Hematopoietic multipotent progenitor cell treated with erythropoietin and hydrocortisone succinate and interleukin-3 and kit ligand, for 15 days (in vitro differentiated cells): ENCODE data around the gene DIP2C.
"Not testable (repeated sequence)": the region's sequence is repeated elsewhere in the genome, so short reads cannot be mapped to it uniquely, and the experiment has no call there.

ENCODE experiments used
- DNase-seq: peaks from one replicate; pipeline ENCODE4 v3.0.0-alpha.2; 2015; ENCODE audit warnings: low spot score

DIP2C gene

GRCh38 chr10:326894-327635 is 362.4 kb downstream of the DIP2C start:
- no peak for DNase-seq

GRCh38 chr10:326350-326749 is 363.1 kb downstream of the DIP2C start:
- no peak for DNase-seq

GRCh38 chr10:325282-325681 is 364.2 kb downstream of the DIP2C start:
- no peak for DNase-seq

DNA sequence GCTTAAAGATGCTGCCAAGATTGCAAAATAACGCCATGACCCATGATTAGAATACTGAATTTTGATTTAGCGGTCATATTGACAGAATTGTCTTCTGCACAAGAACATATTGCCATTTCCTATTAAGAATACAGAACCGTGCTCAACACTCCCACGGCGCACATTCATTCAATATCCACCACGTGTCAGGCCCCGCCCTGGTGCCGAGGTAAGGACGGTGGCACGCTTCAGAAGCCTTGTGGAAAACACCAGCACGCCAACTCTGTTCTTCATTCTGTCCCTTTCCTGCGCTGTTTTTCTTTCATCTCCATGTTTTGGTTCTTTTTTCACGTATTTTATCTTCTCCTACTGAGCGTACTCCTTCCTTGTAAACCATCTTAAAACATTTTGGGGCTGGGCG is 364.9 kb downstream of the DIP2C start:
- DNase-seq = no peak

DNA sequence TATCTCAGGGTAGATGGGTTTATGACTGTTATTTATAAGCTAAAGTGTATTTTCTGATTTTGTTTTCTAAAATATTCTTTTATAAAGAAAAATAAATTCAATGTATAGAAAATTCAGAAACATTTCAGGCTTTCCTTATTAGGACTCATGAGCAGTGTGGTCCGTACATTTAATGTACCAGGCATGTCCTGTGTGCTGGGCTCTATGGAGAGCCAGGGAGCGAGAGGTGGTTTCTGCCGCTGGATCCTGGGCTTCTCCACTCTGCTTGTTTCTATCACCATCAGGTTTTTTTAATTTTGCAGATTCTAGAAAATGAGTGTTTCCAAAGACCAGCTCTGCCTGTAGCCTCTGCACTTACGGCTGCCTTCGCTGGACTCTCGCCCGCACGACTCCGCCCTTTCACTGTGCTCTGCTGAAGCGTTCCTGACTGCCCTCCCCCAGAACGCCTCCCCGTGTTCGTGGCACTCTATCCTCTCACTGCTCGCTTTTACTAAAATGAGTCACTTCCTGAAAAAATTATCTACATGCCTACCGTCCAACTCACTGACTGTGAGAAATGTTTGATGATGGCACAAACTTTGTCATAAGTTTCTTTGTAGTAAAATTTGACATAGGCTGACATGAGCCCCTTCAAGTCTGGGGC is 365.7 kb downstream of the DIP2C start:
- no peak for DNase-seq

DNA sequence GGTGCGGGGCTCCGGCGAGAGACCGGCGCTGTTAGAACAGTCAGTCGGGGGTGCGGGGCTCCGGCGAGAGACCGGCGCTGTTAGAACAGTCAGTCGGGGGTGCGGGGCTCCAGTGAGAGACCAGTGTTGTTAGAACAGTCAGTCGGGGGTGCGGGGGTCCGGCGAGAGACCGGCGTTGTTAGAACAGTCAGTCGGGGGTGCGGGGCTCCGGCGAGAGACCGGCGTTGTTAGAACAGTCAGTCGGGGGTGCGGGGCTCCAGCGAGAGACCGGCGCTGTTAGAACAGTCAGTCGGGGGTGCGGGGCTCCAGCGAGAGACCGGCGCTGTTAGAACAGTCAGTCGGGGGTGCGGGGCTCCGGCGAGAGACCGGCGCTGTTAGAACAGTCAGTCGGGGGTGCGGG is 366.4 kb downstream of the DIP2C start:
- not testable (repeated sequence) for DNase-seq

- no peak for DNase-seq
Observed at GRCh38 chr10:320771-321170, 368.7 kb downstream of the DIP2C start.

DNA sequence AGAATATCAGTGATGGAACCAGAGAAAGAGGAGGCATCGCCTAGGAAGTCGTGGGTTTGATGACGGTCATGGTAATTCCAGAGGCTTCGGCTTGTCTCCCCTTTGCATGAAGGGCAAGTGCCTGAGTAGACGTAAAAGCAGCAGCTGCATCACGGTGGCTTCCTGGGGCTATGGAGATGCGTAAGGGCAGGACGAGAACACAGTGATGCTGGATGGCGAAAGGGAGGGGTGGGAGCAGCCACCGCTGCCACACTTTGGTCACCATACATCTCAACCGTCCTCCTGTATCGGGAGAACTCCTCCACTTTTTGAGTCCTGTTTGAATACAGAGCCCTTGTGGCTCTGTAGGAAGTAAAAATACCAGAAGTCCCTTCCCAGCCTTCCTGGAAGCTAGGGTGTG is 371.5 kb downstream of the DIP2C start:
- no peak for DNase-seq

DNA sequence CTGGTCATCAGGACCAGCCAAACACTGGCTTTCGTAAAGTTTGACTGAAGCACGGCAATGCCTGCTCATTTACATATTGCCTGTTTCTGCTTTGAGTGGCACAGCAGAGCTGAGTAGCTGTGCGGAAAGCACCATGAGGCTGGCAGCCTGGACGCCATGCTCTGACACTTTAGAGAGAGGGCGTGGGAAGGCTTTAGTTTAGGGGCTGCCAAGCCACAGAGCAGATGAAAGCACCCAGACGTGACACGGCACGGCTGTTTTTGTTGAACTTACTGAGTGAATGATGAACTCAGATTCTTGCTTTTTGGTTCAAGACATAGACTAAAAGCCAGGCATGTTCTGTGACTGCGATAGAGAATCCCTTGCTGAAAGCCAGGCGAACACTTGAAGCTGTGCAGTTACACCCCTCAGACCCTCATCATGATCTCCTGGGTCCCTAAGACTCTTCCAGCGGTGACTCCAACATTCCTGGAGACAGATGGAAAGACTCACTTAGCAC is 372.1 kb downstream of the DIP2C start:
- no peak for DNase-seq

DNA sequence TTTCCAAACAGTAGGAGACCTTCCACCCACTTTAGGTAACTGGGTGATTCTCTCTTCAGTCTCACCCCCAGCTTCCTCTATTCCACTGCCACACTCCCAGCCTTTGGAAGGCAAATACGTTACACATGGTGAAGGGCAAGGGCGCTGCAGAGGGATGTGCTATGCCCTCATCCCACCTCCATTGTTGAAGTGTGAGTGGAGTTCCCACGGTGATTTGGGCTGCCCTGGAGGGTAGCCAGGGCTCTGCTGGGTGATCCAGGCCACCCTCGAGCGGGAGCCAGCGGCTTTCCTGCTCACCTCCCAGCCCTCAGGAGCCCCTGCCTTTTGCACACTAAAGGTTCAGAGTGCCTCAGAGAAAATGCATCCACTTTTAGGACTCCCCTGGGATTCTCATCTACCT is 373.1 kb downstream of the DIP2C start:
- DNase-seq = no peak

- DNase-seq = no peak
Observed at GRCh38 chr10:314871-315270, 374.6 kb downstream of the DIP2C start.

DNA sequence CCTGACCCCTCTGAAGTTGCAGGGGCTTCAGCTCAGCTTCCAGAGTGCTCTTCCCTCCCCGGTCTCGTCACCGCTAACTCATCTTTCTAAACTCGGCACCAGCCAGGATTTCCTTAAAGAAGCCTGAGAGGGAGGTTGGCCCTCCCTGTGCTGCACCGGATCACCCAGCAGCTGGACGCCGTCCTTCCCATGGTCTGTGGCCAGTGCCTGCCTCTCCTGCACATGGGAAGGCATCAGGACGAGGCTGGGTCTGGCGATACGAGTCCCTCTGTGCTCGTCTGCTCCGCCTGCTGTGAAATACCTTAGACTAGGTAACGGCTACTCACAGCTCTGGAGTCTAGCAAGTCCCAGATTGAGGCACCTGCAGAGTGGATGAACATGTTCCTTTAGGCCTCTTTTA is 375.1 kb downstream of the DIP2C start:
- no peak for DNase-seq

GRCh38 chr10:311901-312665 is 377.4 kb downstream of the DIP2C start:
- DNase-seq = no peak

GRCh38 chr10:310976-311639 is 378.4 kb downstream of the DIP2C start:
- no peak for DNase-seq

DNA sequence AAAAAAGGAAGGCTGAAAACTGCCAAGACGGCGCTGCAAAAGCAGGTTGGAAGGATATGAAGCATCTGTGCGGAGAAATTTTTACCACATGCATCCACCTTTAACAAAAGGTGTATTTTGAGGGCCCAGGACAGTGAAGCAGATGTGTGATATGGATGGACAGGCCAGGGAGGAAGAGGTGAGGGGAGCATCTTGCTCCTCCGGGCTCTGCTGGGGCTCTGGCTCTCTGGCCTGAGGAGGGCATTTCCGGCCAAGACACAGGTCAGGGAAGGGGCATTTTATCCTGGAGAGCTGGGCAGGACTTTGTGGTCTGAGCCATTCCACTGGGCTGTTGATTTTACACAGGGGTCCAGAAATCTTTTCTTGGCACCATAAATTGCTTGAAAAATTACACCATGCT is 379.1 kb downstream of the DIP2C start:
- no peak for DNase-seq

DNA sequence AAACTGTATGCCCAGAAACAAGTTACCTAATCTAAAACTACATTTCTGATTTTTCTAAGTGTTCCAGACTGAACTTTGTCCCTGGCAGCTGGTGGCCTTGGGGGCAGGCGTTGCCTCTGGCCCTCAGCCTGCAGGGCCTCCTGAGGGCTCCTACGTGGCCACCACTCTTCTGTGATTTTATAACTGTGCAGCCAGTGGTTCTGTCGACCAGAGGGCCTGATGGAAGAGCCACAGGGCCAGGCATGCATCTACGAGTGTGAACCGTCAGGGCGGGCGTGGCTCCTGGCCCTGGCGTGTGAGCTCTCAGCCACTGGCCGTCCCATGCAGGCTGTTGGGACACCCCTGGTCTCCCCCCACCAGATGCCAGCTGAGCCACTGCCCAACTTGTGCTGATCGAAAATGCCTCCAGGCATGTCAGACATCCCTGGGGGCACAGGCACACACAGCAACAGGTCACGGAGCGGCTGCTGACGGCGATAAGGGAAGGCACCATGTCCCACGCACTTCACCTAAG is 380.8 kb downstream of the DIP2C start:
- no peak for DNase-seq

DNA sequence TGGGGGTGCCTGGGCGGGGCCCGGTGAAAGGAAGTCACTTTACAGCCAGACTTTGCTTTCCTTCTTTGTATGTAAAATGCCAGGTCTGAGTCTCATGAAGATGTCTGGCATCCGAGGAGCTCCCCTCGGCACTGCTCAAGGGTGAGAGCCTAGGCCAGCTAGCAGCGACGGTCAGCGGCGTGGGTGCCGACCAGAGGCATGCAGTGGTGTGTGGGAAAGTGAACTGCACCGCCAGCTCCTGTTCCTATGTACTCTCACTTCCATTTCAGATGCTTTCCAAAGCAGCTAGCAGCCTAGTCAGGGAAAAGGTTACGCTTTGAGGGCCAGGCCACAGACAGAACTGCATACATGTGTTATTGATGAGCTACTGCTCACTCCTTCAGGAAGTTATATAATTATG is 381.4 kb downstream of the DIP2C start:
- no peak for DNase-seq

DNA sequence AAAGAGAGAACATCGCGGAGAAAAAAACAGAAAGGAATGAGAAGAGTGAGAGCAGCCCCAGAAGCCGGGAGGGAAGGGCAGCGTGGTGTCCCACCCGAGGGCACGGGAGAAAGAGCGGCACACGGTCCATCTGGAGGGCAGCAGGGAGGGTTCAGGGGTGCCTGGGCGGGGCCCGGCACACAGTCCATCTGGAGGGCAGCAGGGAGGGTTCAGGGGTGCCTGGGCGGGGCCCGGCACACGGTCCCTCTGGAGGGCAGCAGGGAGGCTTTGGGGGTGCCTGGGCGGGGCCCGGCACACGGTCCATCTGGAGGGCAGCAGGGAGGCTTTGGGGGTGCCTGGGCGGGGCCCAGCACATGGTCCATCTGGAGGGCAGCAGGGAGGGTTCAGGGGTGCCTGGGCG is 381.8 kb downstream of the DIP2C start:
- DNase-seq = no peak

DNA sequence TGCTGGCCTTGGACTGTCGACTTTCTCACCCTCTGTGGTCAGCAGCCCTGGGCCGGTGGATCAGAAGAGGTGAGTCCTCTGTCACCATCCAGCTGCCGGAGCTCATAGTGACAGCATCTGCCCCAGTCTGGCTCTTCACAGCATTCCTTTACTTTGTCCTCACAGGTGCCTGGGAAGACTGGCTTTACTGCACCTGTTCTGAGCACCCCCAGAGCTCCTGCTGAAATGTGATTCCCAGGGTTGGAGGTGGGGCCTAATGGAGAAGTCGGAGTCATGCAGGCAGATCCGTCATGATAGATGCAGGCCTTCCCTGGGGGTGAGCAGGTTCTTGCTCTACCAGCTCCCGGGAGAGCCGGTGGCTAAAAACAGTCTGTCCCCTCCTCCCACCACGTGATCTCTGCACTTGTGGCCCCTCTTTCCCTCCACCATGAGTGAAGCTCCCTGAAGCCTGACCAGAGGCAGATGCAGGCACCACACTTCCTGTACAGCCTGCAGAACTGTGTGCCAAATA is 382.7 kb downstream of the DIP2C start:
- DNase-seq = no peak

DNA sequence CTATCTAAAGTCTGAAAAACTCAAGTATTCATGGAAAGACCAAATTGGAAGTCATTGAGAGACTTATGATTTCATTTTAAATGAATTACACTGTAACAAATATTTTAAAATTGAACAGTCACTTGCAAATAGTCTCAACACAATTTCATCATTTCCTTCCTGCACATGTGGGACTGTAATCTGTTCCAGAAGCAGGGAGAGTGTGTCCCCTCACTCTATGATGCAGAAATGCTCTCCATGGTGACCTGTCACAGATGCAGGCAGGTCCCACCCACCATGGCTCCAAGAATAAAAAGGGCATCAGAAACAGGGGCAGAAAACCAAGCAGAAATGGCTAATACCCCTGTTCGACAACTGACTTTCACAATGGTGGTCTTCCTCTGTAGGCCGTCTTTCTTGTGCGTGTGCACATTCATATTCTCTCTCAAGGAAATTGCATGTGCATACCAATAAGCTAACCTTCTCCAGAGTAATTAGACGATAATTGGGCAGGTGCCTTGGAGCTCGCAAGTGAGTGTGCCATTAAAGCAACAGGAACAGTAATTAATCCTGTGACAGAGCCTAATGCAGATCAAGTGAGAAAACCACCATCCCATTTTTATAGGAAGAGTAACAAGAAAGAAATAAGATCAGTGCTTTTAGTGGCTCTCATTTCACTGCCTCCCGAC is 383.3 kb downstream of the DIP2C start:
- DNase-seq = no peak

- no peak for DNase-seq
Observed at GRCh38 chr10:305034-305433, 384.4 kb downstream of the DIP2C start.
